HCT116 (cell line): ENCODE results near the gene ACAP3. TPM values are rescaled to one million over a fixed set of nuclear protein-coding genes. Genes with fewer than 3 reads are reported as not detected.

Experiments
- ATAC-seq: fragments of 200-7000 bp; cut with Tn5 transposase; 2 replicates; pipeline ENCODE4 v1.9.1; 2020; ENCODE audit warnings: mild to moderate bottlenecking, moderate library complexity
- BruUV-seq: library from RNA; stranded (reverse); fragments of 400-500 nt; replicated peaks from 2 replicates; lab custom pipeline; 2021; lab: Mats Ljungman, UMichigan
- CTCF ChIA-PET: fragments of 300-600 bp; sonication (Branson Sonifier 250); formaldehyde crosslinking; loops from one replicate; lab custom pipeline; 2021; ENCODE audit warnings: antibody characterized with exemption; lab: Charles Lee
- POLR2A ChIA-PET: fragments of 300-600, 350-600 bp; sonication (Branson Sonifier 250); formaldehyde crosslinking; loops from one replicate; lab custom pipeline; 2021; ENCODE audit warnings: antibody characterized with exemption; lab: Charles Lee
- RAD21 ChIA-PET, 2 experiments: fragments of 300-600 bp; sonication (Branson Sonifier 250); formaldehyde crosslinking; loops; one replicate each; lab custom pipeline; 2023; ENCODE audit warnings: low total read pairs in 2 of 2; ENCODE audit not compliant: uncharacterized antibody in 2 of 2, unreplicated experiment in 2 of 2, low non-redundant PET in 1 of 2; lab: Charles Lee
- DNase-seq: peaks from one replicate; pipeline ENCODE4 v3.0.0-alpha.2; 2010; ENCODE audit warnings: low read depth, low spot score
- H2AFZ ChIP-seq: fragments of 200-600 bp; shearing (Covaris generic), sonication (generic); 2 replicates; pipeline ENCODE4 v1.6.1; 2017; ENCODE audit warnings: low read depth, mixed run types, mixed read lengths, antibody characterized with exemption, low read length; ENCODE audit not compliant: poor library complexity, severe bottlenecking
- H3K27ac ChIP-seq: 2 replicates; pipeline ENCODE4 v1.5.1; 2012; ENCODE audit warnings: low read depth, low read length
- H3K27me3 ChIP-seq: fragments of 200-600 bp; sonication (generic); 2 replicates; pipeline ENCODE4 v1.6.1; 2016; ENCODE audit warnings: mixed run types, low read length, mixed read lengths; ENCODE audit not compliant: insufficient read depth
- H3K36me3 ChIP-seq, 2 experiments: fragments of 200-500 bp in 1 of 2; fragments of 200-600 bp in 1 of 2; sonication (Bioruptor generic) in 1 of 2; sonication (generic) in 1 of 2; 2 replicates each; pipeline versions ENCODE4 v1.5.1 to v1.6.1; 2014 to 2016; ENCODE audit warnings: low read length in 2 of 2, inconsistent platforms in 1 of 2, mixed read lengths in 1 of 2, mixed run types in 1 of 2; ENCODE audit not compliant: insufficient read depth in 2 of 2, control insufficient read depth in 1 of 2
- H3K4me1 ChIP-seq, 2 experiments: fragments of 200-600 bp in 1 of 2; sonication (generic) in 1 of 2; 2 replicates each; pipeline versions ENCODE4 v1.5.1 to v1.6.1; 2012 to 2017; ENCODE audit warnings: low read length in 2 of 2, inconsistent platforms in 1 of 2, mild to moderate bottlenecking in 1 of 2, mixed read lengths in 1 of 2, mixed run types in 1 of 2, moderate library complexity in 1 of 2; ENCODE audit not compliant: insufficient read depth in 2 of 2, control insufficient read depth in 1 of 2
- H3K4me2 ChIP-seq: fragments of 200-600 bp; sonication (generic); 2 replicates; pipeline ENCODE4 v1.6.1; 2017; ENCODE audit warnings: mixed run types, low read length, mixed read lengths
- H3K4me3 ChIP-seq, 2 experiments: fragments of 200-600 bp in 1 of 2; sonication (generic) in 1 of 2; replicated peaks in 1 of 2; 2 replicates each; pipeline ENCODE4 v1.5.1; 2011 to 2016; ENCODE audit warnings: low read length in 2 of 2, control low read depth in 1 of 2, low read depth in 1 of 2, mild to moderate bottlenecking in 1 of 2, mixed read lengths in 1 of 2, mixed run types in 1 of 2
- H3K79me2 ChIP-seq: fragments of 200-600 bp; sonication (generic); 2 replicates; pipeline ENCODE4 v1.6.1; 2017; ENCODE audit warnings: mild to moderate bottlenecking, mixed run types, low read length, moderate library complexity, mixed read lengths; ENCODE audit not compliant: insufficient read depth
- H3K9ac ChIP-seq: fragments of 200-600 bp; sonication (generic); 2 replicates; pipeline ENCODE4 v1.6.1; 2016; ENCODE audit warnings: low read length, mixed read lengths
- H3K9me2 ChIP-seq: fragments of 200-600 bp; sonication (generic), shearing (Covaris generic); 2 replicates; pipeline ENCODE4 v1.6.1; 2017; ENCODE audit warnings: mixed run types, mild to moderate bottlenecking, moderate library complexity; ENCODE audit not compliant: insufficient read depth
- H3K9me3 ChIP-seq, 2 experiments: fragments of 200-500 bp in 1 of 2; fragments of 200-600 bp in 1 of 2; sonication (Bioruptor generic) in 1 of 2; sonication (generic) in 1 of 2; 2 replicates each; pipeline ENCODE4 v1.6.1; 2014 to 2017; ENCODE audit warnings: low read length in 2 of 2, mixed read lengths in 2 of 2, inconsistent platforms in 1 of 2, low read depth in 1 of 2, mild to moderate bottlenecking in 1 of 2, mixed run types in 1 of 2, moderate library complexity in 1 of 2; ENCODE audit not compliant: control insufficient read depth in 1 of 2, insufficient read depth in 1 of 2
- H4K20me1 ChIP-seq: fragments of 200-600 bp; sonication (generic), shearing (Covaris generic); 2 replicates; pipeline ENCODE4 v1.6.1; 2017; ENCODE audit warnings: mixed run types, mild to moderate bottlenecking, moderate library complexity; ENCODE audit not compliant: insufficient read depth
- CEBPB ChIP-seq: IDR thresholded peaks from 2 replicates; pipeline ENCODE4 v1.6.1; 2012; ENCODE audit warnings: low read depth
- EGR1 ChIP-seq: IDR thresholded peaks from 2 replicates; pipeline ENCODE4 v1.6.1; 2012; ENCODE audit warnings: low read depth
- EZH2phosphoT487 ChIP-seq: fragments of 200-600 bp; IDR thresholded peaks from 2 replicates; pipeline ENCODE4 v1.6.1; 2018; ENCODE audit warnings: antibody characterized with exemption, borderline replicate concordance
- FOSL1 ChIP-seq: IDR thresholded peaks from 2 replicates; pipeline ENCODE4 v1.6.1; 2012; ENCODE audit warnings: low read depth
- JUND ChIP-seq: IDR thresholded peaks from 2 replicates; pipeline ENCODE4 v1.6.1; 2012
- MAX ChIP-seq: IDR thresholded peaks from 2 replicates; pipeline ENCODE4 v1.6.1; 2012
- POLR2A ChIP-seq: IDR thresholded peaks from 2 replicates; pipeline ENCODE4 v1.7.0; 2011; ENCODE audit warnings: borderline replicate concordance; ENCODE audit not compliant: insufficient read depth, insufficient read length; ENCODE audit errors: extremely low read depth
- POLR2AphosphoS5 ChIP-seq: IDR thresholded peaks from 2 replicates; pipeline ENCODE4 v1.6.1; 2011; ENCODE audit warnings: mild to moderate bottlenecking, low read depth, low read length, moderate library complexity
- REST ChIP-seq: IDR thresholded peaks from 2 replicates; pipeline ENCODE4 v1.6.1; 2012; ENCODE audit warnings: low read depth
- YY1 ChIP-seq: IDR thresholded peaks from 2 replicates; pipeline ENCODE4 v1.6.1; 2011; ENCODE audit warnings: low read length, low read depth, moderate library complexity, mild to moderate bottlenecking; ENCODE audit not compliant: insufficient replicate concordance; ENCODE audit errors: extremely low read depth
- ZBTB33 ChIP-seq: IDR thresholded peaks from 2 replicates; pipeline ENCODE4 v1.6.1; 2011; ENCODE audit warnings: mild to moderate bottlenecking, low read length, moderate library complexity; ENCODE audit not compliant: insufficient replicate concordance; ENCODE audit errors: extremely low read depth
- intact Hi-C: fragments of 100-400 bp; cut with micrococcal nuclease; formaldehyde crosslinking; loops from 2 replicates; pipeline ENCODE4 v1.10.0; 2022
- total RNA-seq: library from RNA; stranded (reverse); gene quantifications from one replicate; pipeline ENCODE4 v1.2.1, GENCODE V29; 2021; ENCODE audit not compliant: unreplicated experiment
- TF ChIP-seq, protein P1 (sequence below), 3 experiments: fragments of 200-600 bp in 1 of 3; sonication (generic) in 1 of 3; IDR thresholded peaks in 2 of 3; conservative IDR thresholded peaks in 1 of 3; 2 replicates each; pipeline ENCODE4 v1.5.1; 2012 to 2017; ENCODE audit warnings: low read depth in 2 of 3, low read length in 2 of 3, antibody characterized with exemption in 1 of 3, borderline replicate concordance in 1 of 3, control low read depth in 1 of 3, mild to moderate bottlenecking in 1 of 3, mixed read lengths in 1 of 3, mixed run types in 1 of 3, moderate library complexity in 1 of 3; ENCODE audit not compliant: insufficient read depth in 1 of 3

The ACAP3 gene
- total RNA-seq, 1 experiment from 2014 or later: 38.8 TPM

GRCh38 chr1:1264868-1265272, 42.9 kb downstream of the ACAP3 start:
- TF ChIP-seq POLR2AphosphoS5: no peak
- TF ChIP-seq, protein P1, sequence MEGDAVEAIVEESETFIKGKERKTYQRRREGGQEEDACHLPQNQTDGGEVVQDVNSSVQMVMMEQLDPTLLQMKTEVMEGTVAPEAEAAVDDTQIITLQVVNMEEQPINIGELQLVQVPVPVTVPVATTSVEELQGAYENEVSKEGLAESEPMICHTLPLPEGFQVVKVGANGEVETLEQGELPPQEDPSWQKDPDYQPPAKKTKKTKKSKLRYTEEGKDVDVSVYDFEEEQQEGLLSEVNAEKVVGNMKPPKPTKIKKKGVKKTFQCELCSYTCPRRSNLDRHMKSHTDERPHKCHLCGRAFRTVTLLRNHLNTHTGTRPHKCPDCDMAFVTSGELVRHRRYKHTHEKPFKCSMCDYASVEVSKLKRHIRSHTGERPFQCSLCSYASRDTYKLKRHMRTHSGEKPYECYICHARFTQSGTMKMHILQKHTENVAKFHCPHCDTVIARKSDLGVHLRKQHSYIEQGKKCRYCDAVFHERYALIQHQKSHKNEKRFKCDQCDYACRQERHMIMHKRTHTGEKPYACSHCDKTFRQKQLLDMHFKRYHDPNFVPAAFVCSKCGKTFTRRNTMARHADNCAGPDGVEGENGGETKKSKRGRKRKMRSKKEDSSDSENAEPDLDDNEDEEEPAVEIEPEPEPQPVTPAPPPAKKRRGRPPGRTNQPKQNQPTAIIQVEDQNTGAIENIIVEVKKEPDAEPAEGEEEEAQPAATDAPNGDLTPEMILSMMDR (IDR thresholded peaks at IDR 0.05 in 2 of 3, conservative IDR thresholded peaks at IDR 0.05 in 1 of 3; ENCODE audit: borderline replicate concordance in 1 of 3, insufficient read depth in 1 of 3, low read depth in 2 of 3, low read length in 2 of 3): peak in 2 of 3 experiments; percentile 38 to 53; a peak in 3 of 6 replicates
- BruUV-seq: no TSS peak
- ATAC-seq (peak; percentile 59), DNase-seq (no peak)
- ChIA-PET POLR2A (no interaction called here), RAD21 (no interaction called here), CTCF (interaction anchor here (0.6 kb wide), 1 partner anchor 14 kb away, joined by 3 read pairs; no protein-coding TSS in a partner anchor)
- no peak overlapping the region for H3K4me3 ChIP-seq
- H3K36me3 ChIP-seq: peaks cover 19 to 36% of the 10 kb centered on the region in 2 experiments; a peak in 3 of 4 replicates
- no peaks in the 10 kb centered on the region for H3K9me3 ChIP-seq
- no peaks in the 10 kb centered on the region for H4K20me1 ChIP-seq
- no peak overlapping the region for H2AFZ ChIP-seq
- H3K27ac ChIP-seq: no peak overlapping the region
- intact Hi-C loops: no loop called here
- no peak overlapping the region for H3K9ac ChIP-seq
- H3K9me2 ChIP-seq: no peaks in the 10 kb centered on the region
- no peak overlapping the region for H3K4me2 ChIP-seq
- H3K27me3 ChIP-seq: no peaks in the 10 kb centered on the region
- peaks cover 54% of the 10 kb centered on the region for H3K79me2 ChIP-seq
- H3K4me1 ChIP-seq: peaks cover 0 to 5% of the 10 kb centered on the region in 2 experiments; a peak in 1 of 4 replicates

DNA sequence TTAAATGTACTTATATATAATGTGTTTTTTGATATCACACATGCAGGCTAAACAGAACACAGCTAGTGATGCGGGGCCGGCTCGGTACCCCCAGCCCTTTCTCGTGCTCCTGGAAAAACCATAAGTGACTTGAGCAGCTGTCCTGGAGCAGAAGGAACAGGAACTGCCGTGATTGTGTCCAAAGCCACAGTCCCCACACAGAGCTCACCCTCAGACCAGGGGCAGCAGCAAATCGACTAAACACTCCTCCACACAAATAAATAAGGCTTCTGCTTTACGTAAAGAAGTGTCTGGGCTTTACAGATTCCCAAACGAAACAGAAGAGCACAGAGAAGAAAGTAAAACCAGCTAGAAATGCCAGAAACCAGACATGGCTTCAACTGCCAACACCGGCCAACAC, 43.7 kb downstream of the ACAP3 start:
- H2AFZ ChIP-seq: no peak overlapping the region
- H3K36me3 ChIP-seq: peaks cover 21 to 39% of the 10 kb centered on the region in 2 experiments; a peak in 3 of 4 replicates
- no peak overlapping the region for H3K9ac ChIP-seq
- no peak overlapping the region for H3K4me2 ChIP-seq
- H3K79me2 ChIP-seq: peaks cover 50% of the 10 kb centered on the region
- ChIA-PET POLR2A (no interaction called here), RAD21 (no interaction called here), CTCF (no interaction called here)
- ATAC-seq (no peak), DNase-seq (no peak)
- H3K9me3 ChIP-seq: no peaks in the 10 kb centered on the region
- H4K20me1 ChIP-seq: no peaks in the 10 kb centered on the region
- intact Hi-C loops: no loop called here
- no peak overlapping the region for H3K4me3 ChIP-seq
- H3K9me2 ChIP-seq: no peaks in the 10 kb centered on the region
- no TSS peak for BruUV-seq
- H3K4me1 ChIP-seq: peaks cover 0 to 5% of the 10 kb centered on the region in 2 experiments; a peak in 1 of 4 replicates
- no peak overlapping the region for H3K27ac ChIP-seq
- H3K27me3 ChIP-seq: no peaks in the 10 kb centered on the region
- TF ChIP-seq MAX: no peak
- TF ChIP-seq REST: no peak
- TF ChIP-seq EGR1: no peak
- TF ChIP-seq CEBPB: no peak
- TF ChIP-seq YY1: no peak
- TF ChIP-seq JUND: no peak
- TF ChIP-seq POLR2A: no peak
- no peak for TF ChIP-seq ZBTB33
- TF ChIP-seq EZH2phosphoT487: no peak
- no peak for TF ChIP-seq FOSL1
